ENCODE data around the gene SCAF4.

GRCh38 chr21:31700040-31700439, 31.9 kb downstream of the SCAF4 start:
- no peak for TF ChIP-seq POLR2A (IDR thresholded peaks at IDR 0.05; ENCODE audit: low read depth, low read length)
- TF ChIP-seq POLR2AphosphoS5 (IDR thresholded peaks at IDR 0.05; ENCODE audit: low read depth, low read length): no peak
- no peak for TF ChIP-seq TAF1 (IDR thresholded peaks at IDR 0.05; ENCODE audit: borderline replicate concordance, low read depth, low read length)
